Pancreas (tissue), 10 donors: ENCODE results near the gene RALB. TPM values are rescaled to one million over a fixed set of nuclear protein-coding genes. Genes with fewer than 3 reads are reported as not detected.
A peak's percentile ranks its signal among the peaks of the same experiment; 100 is the strongest.

Experiments
- ATAC-seq, 4 donors: fragments of 200-7000 bp; cut with Tn5 transposase; one replicate each; pipeline versions ENCODE4 v1.8.0 to v1.9.1; 2020; ENCODE audit warnings: mild to moderate bottlenecking in 4 of 4, moderate library complexity in 4 of 4
- DNase-seq, 6 donors: peaks; one replicate each; pipeline ENCODE4 v3.0.0-alpha.2; 2020
- FAIRE-seq: peaks from 2 replicates; lab custom pipeline; 2012; peaks lifted over from hg19 to GRCh38; lab: Jason Lieb, UNC
- H3K27ac ChIP-seq, 4 donors: fragments of 200-600 bp; sonication (generic); 1 replicate in 3 of 4; 2 replicates in 1 of 4; pipeline versions ENCODE4 v1.5.0 to v1.8.0; 2020
- H3K27me3 ChIP-seq, 4 donors: fragments of 200-600 bp; one replicate each; pipeline ENCODE4 v1.8.0; 2021
- H3K36me3 ChIP-seq, 3 donors: fragments of 200-600 bp; sonication (generic) in 1 of 3; one replicate each; pipeline versions ENCODE4 v1.5.0 to v1.8.0; 2020 to 2021
- H3K4me1 ChIP-seq, 3 donors: fragments of 200-600 bp; one replicate each; pipeline ENCODE4 v1.8.0; 2021
- H3K4me3 ChIP-seq, 4 donors: fragments of 200-600 bp; sonication (generic) in 2 of 4; one replicate each; pipeline versions ENCODE4 v1.5.0 to v1.8.0; 2020 to 2021
- H3K9me3 ChIP-seq, 4 donors: fragments of 200-600 bp; one replicate each; pipeline ENCODE4 v1.8.0; 2021
- WGBS, 2 donors: extraction: QIAGEN DNeasy Blood & Tissue Kit; methylation state at CpG; one replicate each; pipeline ENCODE4 v1.1.7; 2013; 5-methylcytosine and 5-hydroxymethylcytosine counted together
- intact Hi-C, 3 donors: fragments of 100-400 bp; cut with DNase I; formaldehyde crosslinking; loops; one replicate each; pipeline versions ENCODE4 v1.11.1 to v1.14.2; 2022
- polyA plus RNA-seq, 2 donors: library from polyadenylated mRNA; stranded (reverse); fragments of 200-250 nt; gene quantifications; one replicate each; pipeline ENCODE4 v1.2.3, GENCODE V29; 2013
- total RNA-seq, 6 donors: library from RNA; stranded (reverse); fragmentation: NEBNext Ultra II Directional in 4 of 6; extraction: Animal tissue kit (Norgen Biotek cat#: 25700) in 4 of 6; gene quantifications; one replicate each; pipeline versions ENCODE4 v1.2.1 to v1.2.4, GENCODE V29; 2021 to 2023
- TF ChIP-seq, protein P1 (sequence below), 4 donors: fragments of 200-600 bp; sonication (generic) in 3 of 4; IDR thresholded peaks; one replicate each; pipeline versions ENCODE4 v1.5.0 to v1.8.0; 2021; ENCODE audit warnings: antibody characterized with exemption in 4 of 4
- donor health status: healthy with polysubstance abuse.
- donor health status: DM: no; HTN: no; CAD: no; lungs with moderate emphysema.
- donor health status: DM: no; HTN: no; CAD: no.
- donor health status: control.
- donor health status: control.
- donor health status: Bipolar disorder and iron deficiency.
- donor health status: DM: yes; HTN: yes; CAD: no.
- donor health status: DM: no; HTN: no; CAD: no.
- donor health status: DM: no; HTN: no; CAD: no.
- donor health status: DM: yes; HTN: yes; CAD: no.

Gene RALB
- total and polyA plus RNA-seq, 8 donors, result 9.8 to 24.2 (median 15.4) TPM

- TF ChIP-seq, protein P1, sequence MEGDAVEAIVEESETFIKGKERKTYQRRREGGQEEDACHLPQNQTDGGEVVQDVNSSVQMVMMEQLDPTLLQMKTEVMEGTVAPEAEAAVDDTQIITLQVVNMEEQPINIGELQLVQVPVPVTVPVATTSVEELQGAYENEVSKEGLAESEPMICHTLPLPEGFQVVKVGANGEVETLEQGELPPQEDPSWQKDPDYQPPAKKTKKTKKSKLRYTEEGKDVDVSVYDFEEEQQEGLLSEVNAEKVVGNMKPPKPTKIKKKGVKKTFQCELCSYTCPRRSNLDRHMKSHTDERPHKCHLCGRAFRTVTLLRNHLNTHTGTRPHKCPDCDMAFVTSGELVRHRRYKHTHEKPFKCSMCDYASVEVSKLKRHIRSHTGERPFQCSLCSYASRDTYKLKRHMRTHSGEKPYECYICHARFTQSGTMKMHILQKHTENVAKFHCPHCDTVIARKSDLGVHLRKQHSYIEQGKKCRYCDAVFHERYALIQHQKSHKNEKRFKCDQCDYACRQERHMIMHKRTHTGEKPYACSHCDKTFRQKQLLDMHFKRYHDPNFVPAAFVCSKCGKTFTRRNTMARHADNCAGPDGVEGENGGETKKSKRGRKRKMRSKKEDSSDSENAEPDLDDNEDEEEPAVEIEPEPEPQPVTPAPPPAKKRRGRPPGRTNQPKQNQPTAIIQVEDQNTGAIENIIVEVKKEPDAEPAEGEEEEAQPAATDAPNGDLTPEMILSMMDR (IDR thresholded peaks at IDR 0.05), result no peak
- Histone ChIP-seq H3K9me3 (no peaks in the 10 kb centered on the region), H3K4me3 (no peak overlapping the region), H3K36me3 (no peaks in the 10 kb centered on the region), H3K27ac (no peak overlapping the region), H3K4me1 (peaks cover 3 to 7% (median 5%) of the 10 kb centered on the region in 3 donors), H3K27me3 (no peaks in the 10 kb centered on the region)
- intact Hi-C loops, result loop anchor here in 1 of 3 donors (10.0 kb wide), 1 partner anchor 359 kb away; no protein-coding TSS in a partner anchor
- no peak for ATAC-seq
- WGBS, 2 donors, result 88 to 90% methylated on average over 5 of the region's 5 CpGs
- no peak for FAIRE-seq
- DNase-seq, result no peak
Observed at GRCh38 chr2:120316071-120316470, 63.4 kb downstream of the RALB start.

DNA sequence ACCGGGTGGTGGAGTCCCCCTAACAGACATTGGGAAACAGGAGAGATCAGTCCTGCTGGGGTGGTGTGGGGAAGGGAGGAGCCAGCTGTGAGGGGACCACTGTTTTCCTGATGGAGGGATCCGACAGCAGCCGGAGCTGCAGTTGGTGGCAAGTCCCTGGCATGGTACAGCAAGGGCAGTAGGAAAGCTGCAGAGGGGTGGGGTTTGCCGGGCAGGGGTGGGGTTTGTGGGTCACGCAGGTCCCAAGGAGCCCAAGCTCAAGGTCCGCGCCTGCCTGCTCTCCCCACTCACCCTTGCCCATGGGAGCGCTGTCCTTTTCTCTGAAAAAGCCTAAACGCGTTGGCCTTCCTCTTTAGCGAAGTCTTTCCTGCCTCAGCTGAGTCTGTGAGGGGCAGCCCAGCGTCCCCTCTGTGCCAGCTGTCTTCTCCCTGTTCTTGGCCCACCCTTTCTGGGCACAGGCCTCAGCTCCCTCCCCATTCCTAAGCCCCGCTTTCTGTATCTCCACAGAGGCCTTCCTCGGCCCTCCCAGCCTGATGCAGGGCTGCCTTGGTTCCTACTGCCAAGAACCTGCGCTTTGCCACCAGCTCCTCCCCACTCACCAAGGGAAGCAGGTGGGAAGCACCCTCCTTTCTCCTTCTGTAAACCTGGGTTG lies 64.0 kb downstream of the RALB start:
- H3K9me3 ChIP-seq, result no peaks in the 10 kb centered on the region
- H3K4me1 ChIP-seq, result peaks cover 3 to 7% (median 5%) of the 10 kb centered on the region in 3 donors
- ATAC-seq (no peak), FAIRE-seq (no peak), DNase-seq (no peak)
- intact Hi-C loops, result loop anchor here in 1 of 3 donors (10.0 kb wide), 1 partner anchor 358 kb away; no protein-coding TSS in a partner anchor
- H3K4me3 ChIP-seq, result no peak overlapping the region
- no peak overlapping the region for H3K27ac ChIP-seq
- no peaks in the 10 kb centered on the region for H3K27me3 ChIP-seq
- no peaks in the 10 kb centered on the region for H3K36me3 ChIP-seq
- WGBS, 2 donors, result 90 to 91% methylated on average over 15 of the region's 15 CpGs
- TF ChIP-seq, protein P1 (IDR thresholded peaks at IDR 0.05), result no peak

GRCh38 chr2:120317180-120317533 lies 64.5 kb downstream of the RALB start:
- TF ChIP-seq, protein P1 (IDR thresholded peaks at IDR 0.05), result no peak
- DNase-seq (no peak), ATAC-seq (no peak), FAIRE-seq (no peak)
- H3K27ac ChIP-seq, result no peak overlapping the region
- intact Hi-C loops, result loop anchor here in 1 of 3 donors (10.0 kb wide), 1 partner anchor 358 kb away; no protein-coding TSS in a partner anchor
- H3K36me3 ChIP-seq, result no peaks in the 10 kb centered on the region
- H3K4me3 ChIP-seq, result no peak overlapping the region
- H3K9me3 ChIP-seq, result no peaks in the 10 kb centered on the region
- no peaks in the 10 kb centered on the region for H3K27me3 ChIP-seq
- H3K4me1 ChIP-seq, result peaks cover 3 to 7% (median 5%) of the 10 kb centered on the region in 3 donors

DNA sequence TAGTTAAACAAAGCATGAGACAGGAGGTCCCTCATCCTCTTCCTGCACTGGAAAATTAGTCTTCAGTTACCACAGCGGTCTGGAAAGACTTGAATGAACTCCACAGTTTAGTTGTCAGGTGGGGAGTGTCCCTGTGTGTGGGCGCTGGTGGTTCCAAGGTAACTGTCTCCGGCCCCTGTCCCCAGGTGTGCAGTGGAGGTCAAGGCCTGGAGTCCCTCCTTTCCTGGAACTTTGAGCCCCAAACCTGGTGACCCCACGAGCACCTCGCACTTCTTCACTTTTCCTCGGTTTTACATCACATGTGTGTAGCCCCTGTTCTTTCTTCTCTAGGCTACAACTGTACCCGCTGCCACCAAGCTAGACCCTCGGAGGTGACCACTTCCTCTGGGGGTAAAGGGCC lies 65.3 kb downstream of the RALB start:
- H3K36me3 ChIP-seq, result no peaks in the 10 kb centered on the region
- no peak for FAIRE-seq
- no peak for ATAC-seq
- H3K4me3 ChIP-seq, result no peak overlapping the region
- TF ChIP-seq, protein P1 (IDR thresholded peaks at IDR 0.05), result no peak
- no peaks in the 10 kb centered on the region for H3K9me3 ChIP-seq
- intact Hi-C loops, result loop anchor here in 1 of 3 donors (10.0 kb wide), 1 partner anchor 357 kb away; no protein-coding TSS in a partner anchor
- no peak overlapping the region for H3K27ac ChIP-seq
- no peaks in the 10 kb centered on the region for H3K27me3 ChIP-seq
- H3K4me1 ChIP-seq, result peaks cover 0 to 4% (median 0%) of the 10 kb centered on the region in 3 donors
- whole genome bisulfite sequencing, 2 donors, result 90% methylated on average over 8 of the region's 8 CpGs
- no peak for DNase-seq

DNA sequence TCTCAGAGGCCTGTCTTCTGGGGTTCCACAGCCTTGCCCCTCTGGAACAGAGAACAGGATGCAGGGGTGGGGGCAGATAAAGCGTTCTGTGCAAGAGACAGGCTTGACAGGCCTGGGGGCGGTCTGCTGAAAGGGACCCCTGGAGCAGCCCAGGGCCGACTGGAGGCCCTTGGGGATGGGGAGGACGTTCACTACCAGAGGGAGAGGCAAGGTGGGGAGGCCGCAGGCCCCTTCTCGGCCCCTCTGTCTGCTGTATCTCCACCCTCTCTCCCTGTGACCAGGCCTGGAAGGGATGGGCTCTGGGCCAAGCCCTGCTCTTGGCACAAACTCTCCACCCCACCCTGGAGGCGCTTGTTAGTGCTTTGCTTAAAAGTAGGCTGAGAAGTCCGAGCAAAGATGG lies 66.0 kb downstream of the RALB start:
- Histone ChIP-seq H3K27me3 (no peaks in the 10 kb centered on the region), H3K27ac (no peak overlapping the region), H3K9me3 (no peaks in the 10 kb centered on the region), H3K36me3 (no peaks in the 10 kb centered on the region), H3K4me1 (peaks cover 3 to 4% (median 4%) of the 10 kb centered on the region in 3 donors), H3K4me3 (no peak overlapping the region)
- WGBS, 2 donors, result 69% methylated on average over 8 of the region's 8 CpGs
- no peak for ATAC-seq
- FAIRE-seq, result no peak
- peak in 1 of 6 donors; percentile 54 for DNase-seq
- TF ChIP-seq, protein P1 (IDR thresholded peaks at IDR 0.05), result no peak
- intact Hi-C loops, result loop anchor here in 1 of 3 donors (10.0 kb wide), 1 partner anchor 356 kb away; no protein-coding TSS in a partner anchor
